Hindlimb muscle (tissue), 1 donor: ENCODE measurements around the gene OMP. TPM values are rescaled to one million over a fixed set of nuclear protein-coding genes. Genes with fewer than 3 reads are reported as not detected.

Source experiments
- DNase-seq: peaks from one replicate; pipeline ENCODE4 v3.0.0-alpha.2; 2013
- polyA plus RNA-seq: library from polyadenylated mRNA; unstranded; fragments of 120-200 nt; gene quantifications from one replicate; pipeline ENCODE4 v1.2.1, GENCODE V29; 2013; ENCODE audit not compliant: insufficient read length

Gene OMP
- polyA plus RNA-seq, 1 donor, result not detected

DNA sequence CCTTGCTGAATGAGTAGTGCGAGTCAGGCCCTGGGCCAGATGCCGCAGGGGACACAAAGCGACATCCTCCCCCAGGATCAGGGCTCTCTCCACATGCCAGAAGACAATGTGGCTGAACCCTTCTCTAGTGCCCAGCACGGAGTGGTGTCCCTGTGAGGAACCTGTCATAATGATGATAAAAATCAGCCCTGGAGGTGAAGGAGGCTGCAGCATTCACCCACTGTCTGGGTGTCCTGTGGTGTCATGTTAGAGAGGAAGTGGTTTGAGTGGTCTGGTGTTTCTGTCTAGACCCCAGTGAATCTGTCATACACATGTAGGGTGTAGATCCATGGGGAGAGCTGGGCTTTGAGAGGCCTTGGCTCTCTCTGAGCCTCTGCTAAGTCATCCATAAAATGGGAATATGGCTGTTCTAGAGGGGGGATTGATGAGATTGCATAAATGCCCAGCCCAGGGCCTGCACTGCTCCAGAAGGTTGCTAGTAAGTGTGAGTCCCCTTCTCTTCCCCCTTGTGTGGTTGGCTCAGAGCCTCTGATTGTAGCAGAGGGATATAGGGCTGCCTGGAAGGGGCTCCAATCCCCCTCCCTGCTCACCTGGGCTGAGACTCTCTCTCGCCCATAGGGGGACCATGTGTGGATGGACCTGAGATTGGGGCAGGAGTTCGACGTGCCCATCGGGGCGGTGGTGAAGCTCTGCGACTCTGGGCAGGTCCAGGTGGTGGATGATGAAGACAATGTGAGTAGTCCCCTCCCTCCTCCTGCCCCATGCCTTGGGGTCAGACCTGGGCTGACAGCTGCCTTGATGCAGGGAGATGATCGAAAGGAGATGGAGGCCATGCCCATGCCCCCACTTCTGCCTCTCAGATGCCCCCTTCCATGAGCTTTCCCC lies 39.7 kb downstream of the OMP start:
- DNase-seq, result no peak

DNA sequence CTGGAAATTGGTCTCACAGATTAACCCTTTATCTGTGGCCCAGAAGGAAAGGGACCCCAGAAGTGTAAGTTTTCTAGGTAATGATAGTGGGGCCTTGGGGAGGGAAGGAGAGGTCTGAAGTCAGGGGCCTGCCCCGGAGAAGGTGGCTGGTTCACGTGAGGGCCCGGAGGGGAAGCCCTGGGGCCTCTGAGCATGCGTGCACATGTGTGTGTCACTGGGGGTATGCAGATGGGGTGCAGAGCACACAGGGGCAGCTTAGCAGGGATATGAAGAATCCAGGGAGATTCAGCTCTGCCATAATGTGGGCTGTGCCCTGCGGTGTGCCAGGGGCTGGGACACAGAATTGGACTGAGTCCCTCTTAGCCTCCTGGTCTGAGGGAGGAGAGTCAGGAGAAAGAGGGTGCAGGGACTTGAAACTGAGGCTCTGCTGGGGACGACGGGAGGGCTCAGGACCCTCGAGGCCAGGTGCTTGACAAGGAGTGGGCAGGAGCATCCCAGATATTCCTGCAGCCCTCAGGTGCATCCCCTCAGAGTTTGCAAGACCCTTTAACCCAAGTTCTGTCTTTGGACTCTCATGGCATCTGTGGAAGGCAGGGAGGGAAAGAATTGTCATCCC lies 40.9 kb downstream of the OMP start:
- DNase-seq, result no peak

DNA sequence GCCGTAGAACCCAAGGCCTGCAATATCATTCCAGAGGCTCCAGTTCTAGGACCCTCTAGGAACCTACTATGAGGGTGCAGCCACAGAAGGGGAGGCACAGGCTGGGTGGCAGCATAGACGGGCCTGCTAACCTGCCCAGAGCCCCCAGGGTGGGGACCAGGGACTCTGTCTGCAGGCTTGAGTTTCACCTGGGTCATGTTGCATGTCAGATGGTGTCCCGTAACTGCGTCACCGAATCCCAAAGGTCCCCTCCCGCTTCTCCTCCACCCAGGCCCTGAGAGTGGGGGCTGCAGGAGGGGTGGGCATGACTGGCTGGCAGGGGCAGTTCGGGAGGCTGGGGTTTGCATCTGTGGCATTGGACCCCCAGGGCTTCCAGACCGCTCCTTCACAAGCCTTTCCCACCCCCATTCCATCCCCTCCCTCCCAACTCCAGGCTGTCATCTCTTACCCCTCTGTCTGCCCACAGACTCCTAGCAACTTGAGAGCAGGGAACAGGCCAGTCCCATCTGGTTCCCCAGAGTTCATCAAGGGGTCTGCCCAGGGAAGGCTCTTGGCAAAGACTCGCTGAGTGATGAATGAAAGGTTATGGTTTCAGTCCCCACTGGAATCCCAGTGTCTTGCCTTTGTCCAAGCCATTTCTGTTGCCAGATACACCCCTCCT lies 41.7 kb downstream of the OMP start:
- DNase-seq, result no peak

DNA sequence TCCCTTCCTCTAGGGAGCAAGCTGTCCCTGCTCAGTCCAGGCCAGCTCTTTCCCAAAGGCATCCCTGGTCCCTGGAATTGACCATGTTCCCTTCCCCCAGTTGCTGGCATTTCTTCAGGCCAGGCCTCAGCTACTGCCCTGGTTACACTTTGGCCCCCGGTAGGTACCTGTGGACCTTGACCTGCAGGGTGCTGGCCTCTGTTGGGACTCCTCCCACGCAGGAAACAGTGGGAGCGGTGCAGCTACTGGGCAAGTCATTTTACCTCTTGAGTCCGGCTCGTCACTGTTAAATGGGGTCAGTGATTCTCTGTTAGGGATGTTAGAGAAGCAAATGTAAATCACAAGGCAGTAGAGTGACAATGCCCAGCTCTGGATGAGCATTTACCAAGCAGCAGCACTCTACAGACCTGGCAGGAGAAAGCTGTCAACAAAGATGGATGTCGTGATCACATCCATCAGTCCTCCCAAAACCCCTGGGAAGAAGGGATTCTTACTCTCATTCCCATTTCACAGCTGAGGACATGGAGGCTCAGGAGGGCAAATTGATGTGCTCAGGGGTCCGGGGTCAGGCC lies 42.3 kb downstream of the OMP start:
- no peak for DNase-seq

DNA sequence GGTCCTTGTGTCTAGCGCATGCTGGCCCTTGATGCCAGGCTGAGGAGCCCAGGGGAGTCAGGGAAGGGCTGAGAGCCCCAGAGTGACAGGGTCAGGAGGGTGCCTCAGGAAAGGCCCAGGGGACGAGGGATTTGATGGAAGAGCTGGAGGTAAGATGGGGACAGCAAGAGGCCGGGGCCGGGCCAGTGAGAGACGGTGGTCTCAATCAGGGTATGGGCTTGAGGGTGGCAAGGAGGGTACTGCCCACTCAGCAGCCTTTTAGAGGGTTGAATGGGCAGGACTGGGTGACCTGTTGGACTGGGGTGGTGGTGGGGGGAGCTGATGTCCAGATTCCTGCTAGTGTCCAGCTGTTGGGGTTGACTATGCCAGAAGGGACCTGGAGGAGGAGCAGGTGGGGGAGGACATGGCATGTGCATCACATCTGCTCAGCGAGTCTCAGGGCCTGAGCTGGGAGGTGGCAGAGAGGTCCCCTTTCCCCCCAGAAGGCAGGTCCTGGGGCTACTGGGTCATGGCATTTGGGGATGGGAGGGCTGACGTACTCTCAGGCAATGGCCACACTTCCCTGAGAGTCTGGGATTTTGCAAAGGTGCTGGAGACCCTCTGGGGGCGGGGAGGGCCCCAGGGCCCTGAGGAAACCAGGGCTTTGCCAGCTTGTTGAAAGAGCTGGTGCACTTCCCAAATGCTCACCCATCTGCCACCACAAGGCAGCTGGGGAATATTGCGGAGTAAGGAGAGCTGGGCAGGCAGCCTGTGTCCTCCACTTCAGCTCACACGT lies 43.8 kb downstream of the OMP start:
- no peak for DNase-seq

DNA sequence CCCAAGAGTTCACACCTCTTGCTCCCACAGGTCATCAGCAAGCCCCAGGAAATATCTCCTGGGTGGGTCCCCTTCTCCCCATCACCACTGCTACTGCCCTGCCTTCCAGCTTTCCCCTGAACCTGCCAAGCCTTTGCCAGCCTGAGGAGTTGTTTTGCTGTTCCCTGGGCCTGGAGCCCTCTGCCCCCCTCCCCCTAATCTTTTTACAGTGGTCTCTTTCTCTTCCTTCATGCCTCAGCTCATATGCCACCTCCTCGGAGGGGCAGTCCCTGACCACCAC lies 44.3 kb downstream of the OMP start:
- no peak for DNase-seq

DNA sequence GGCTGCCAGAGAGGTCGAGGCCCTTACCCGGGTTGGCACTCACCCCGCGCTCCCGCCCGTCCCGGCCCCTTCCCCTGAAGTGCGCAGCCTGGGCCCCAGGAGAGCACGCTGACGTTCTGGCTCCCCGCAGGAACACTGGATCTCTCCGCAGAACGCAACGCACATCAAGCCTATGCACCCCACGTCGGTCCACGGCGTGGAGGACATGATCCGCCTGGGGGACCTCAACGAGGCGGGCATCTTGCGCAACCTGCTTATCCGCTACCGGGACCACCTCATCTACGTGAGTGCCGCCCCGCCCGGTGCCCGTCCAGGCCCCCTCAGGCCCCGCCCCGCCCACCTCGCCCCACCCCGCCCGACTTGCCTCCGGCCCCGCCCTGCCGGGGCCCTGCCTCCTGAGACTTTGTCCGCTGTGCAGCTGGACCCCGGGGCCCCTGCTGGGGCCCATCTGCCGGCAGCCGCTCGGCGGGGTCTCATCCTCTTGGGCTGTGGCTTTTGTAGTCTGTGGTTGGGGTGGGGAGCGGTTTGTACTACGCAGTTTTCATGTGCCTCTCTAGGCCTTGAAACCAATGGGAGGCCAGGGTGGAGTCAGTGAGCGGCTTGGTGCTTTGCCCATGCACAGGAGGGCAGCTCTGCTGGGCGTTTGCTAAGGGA lies 45.2 kb downstream of the OMP start:
- no peak for DNase-seq

DNA sequence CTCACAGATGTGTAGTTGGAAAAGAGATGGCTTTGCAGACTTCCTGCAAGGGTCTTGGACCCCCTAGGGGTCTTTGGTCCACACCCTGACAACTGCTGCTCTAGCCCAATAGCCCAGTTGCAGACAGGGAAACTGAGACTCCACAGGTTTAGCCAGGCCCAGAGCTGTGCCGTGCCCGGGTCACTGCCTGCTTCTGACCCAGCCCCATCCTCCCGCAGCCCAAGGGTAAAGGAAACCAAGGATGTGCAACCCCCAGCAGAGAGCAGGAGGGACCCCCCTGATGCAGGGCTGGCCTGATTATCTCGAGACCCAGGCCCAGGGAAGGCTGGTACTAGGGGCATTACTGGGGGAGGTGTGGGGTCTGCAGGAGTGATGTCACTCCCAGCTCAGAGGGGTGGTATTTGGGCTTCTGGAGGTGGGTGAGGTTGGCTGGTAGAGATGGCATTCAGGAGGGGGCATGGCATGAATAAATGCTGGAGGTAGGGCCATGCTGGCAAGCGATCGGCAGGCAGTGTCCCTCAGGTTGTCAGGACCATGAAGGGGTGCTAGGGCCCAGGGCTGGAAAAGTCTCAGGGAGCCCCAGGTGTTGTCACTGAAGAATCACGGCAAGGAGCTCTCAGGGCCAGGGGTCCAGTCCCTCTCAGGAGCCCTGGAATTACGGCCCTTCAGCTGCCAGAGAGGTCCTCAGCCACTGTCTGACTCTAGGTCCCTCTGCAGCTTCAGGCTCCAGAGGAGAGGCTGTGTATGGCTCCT lies 46.5 kb downstream of the OMP start:
- DNase-seq, result no peak

DNA sequence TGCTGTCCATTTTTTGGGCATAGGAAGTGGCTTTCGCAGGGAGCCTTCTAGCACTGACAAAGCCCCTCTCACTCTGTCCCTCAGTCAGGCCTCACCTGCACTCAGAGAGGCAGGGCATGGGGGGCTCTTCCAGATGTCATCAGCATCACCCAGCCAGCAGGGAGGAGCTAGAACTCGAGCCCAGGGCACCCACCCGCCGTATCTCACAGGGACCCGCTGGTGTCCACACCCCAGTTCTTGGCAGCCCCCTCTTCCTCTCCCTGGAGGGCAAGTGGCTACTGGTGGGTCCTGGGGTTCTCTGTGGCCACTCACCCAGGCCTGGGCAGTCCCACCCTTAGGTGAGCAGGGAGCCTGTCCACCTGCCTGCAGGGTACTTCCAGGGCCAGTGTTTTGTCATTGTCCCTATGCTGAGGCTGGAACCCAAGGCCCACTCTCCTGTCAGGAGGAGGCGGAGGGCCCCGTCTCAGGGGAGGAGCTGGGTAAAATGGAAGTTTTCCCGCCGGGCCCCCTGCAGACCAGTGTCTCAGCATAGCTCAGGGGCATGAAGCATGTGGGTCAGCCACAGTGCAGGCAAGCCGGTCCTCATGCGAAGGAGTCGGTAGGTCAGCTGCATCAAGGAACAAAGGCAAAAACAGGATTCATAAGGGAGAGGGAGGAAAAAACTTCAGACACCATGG lies 47.2 kb downstream of the OMP start:
- DNase-seq, result no peak

DNA sequence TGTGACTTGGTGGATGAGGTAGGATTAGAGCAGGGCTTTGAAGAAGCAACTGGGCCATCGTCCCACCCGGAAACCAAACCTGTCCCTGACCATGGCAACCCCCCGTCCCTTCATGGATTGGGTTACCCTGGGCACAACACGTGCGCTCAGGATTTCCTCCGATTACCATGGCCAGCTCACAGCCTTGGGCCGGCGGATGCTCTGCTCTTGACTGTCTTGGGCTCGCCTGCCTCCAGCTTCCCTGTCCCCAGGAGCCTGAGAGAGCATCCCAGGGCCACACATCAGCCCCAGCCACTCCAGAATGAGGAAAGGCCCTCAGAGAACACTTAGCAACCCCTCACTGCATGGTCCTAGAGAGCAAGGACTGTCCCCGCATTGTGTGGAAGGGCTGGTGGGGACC lies 48.2 kb downstream of the OMP start:
- no peak for DNase-seq

DNA sequence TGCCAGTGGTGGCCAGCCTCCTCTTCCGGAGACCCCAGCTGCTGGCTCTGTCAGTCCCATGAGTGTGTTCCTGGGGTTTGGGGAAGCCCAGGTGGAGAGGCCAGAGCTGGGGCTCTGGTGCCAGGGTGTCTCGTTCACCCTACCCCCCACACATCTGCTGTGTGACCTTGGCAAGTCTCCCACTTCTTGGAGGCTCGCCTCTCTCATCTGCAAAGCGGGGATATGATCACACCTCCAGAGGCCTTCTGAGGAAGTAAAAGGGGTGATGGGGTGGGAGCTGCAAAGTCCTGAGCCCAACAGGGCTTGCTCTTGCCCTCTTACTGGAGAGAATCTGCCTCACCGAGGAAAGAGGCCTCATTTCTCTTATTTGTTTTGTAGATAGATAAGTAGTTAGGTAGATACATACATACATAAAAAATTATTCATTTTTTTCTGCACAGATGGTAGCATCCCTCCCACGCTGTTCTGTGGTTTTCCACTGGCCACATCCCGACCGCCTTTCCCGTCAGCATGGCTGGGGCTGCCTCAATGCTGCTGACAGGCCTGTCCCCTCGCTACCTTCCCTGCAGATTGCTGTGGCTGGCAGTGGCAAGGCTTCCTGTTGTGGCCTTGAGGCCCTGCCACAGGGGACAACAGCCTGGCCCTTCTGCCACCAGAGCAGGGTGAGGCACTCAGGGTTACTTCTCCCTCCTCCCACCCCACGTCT lies 49.3 kb downstream of the OMP start:
- DNase-seq, result no peak

DNA sequence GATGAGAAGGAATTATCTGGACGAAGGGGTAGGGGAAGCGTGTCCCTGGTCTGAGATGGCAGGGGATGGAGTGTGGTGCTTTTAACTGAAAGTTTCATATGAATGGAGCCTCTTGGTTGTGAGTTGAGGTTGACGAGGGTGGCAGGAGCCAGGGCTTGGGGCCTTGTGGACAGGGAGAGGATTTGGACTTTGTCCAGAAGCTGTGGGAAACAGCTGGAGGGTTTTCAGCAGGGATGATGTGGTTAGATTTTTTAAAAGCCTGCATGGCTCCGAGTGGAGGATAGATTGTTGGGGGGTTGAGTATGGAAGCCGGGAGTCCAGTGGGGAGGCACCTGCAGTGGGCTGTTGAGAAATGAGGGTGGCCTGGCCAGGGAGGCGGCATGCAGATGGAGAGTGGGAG lies 50.2 kb downstream of the OMP start:
- no peak for DNase-seq

Other genes with a start within 250 kb of the OMP start
- gene ACER3, start 241.9 kb upstream of the OMP start, polyA plus RNA-seq, result 7.5 TPM
- gene B3GNT6, start 68.4 kb upstream of the OMP start, polyA plus RNA-seq, result not detected
- gene CAPN5, start 35.9 kb upstream of the OMP start, polyA plus RNA-seq, result 10.6 TPM
- 4.8 TPM for gene MYO7A, start 25.4 kb downstream of the OMP start, polyA plus RNA-seq
- gene GDPD4, start 198.8 kb downstream of the OMP start, polyA plus RNA-seq, result 0.26 TPM